Measurements from ENCODE around the gene ZNF385D.

Gene ZNF385D

DNA sequence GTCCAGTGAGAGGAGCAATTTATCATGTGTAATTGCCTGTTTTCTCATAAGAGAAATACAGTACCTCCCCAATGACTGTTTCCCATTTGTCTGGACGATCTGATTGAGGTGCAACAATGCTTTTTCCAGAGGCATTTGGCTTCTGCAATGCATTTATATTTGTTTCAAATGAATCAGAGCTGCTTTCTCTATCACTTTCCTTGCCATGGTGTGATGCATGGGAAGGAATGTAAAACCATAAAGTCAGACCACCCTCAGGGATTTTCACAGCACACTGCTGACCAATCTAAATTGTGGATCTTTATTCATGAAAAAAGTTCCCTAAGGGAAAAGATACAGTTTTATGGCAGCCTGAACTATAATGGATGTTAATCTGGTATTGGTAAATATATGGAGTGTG is 333.0 kb downstream of the ZNF385D start:
- Histone ChIP-seq H3K27ac (ENCODE audit: low read length) (no peak overlapping the region), H4K20me1 (ENCODE audit: insufficient read depth, low read length) (no peaks in the 10 kb centered on the region), H3K4me1 (ENCODE audit: insufficient read depth, low read length) (no peaks in the 10 kb centered on the region), H3K9ac (ENCODE audit: low read depth, low read length) (no peak overlapping the region), H3K4me3 (ENCODE audit: low read depth in 1 of 2, low read length in 2 of 2) (no peak overlapping the region), H3K79me2 (ENCODE audit: insufficient read depth, low read length) (no peaks in the 10 kb centered on the region), H3K27me3 (ENCODE audit: insufficient read depth, low read length, poor library complexity) (no peaks in the 10 kb centered on the region), H3K9me3 (ENCODE audit: insufficient read depth, low read length, severe bottlenecking) (no peaks in the 10 kb centered on the region), H3K36me3 (ENCODE audit: insufficient read depth, low read length) (no peaks in the 10 kb centered on the region), H2AFZ (ENCODE audit: low read depth, low read length) (no peak overlapping the region), H3K4me2 (ENCODE audit: insufficient read depth, low read length) (no peak overlapping the region)
- ATAC-seq (ENCODE audit: insufficient read depth, low read depth) = no peak
- no peak for TF ChIP-seq EZH2 (IDR thresholded peaks at IDR 0.05; ENCODE audit: borderline replicate concordance, low read depth, low read length, severe bottlenecking)
- TF ChIP-seq, protein P1, sequence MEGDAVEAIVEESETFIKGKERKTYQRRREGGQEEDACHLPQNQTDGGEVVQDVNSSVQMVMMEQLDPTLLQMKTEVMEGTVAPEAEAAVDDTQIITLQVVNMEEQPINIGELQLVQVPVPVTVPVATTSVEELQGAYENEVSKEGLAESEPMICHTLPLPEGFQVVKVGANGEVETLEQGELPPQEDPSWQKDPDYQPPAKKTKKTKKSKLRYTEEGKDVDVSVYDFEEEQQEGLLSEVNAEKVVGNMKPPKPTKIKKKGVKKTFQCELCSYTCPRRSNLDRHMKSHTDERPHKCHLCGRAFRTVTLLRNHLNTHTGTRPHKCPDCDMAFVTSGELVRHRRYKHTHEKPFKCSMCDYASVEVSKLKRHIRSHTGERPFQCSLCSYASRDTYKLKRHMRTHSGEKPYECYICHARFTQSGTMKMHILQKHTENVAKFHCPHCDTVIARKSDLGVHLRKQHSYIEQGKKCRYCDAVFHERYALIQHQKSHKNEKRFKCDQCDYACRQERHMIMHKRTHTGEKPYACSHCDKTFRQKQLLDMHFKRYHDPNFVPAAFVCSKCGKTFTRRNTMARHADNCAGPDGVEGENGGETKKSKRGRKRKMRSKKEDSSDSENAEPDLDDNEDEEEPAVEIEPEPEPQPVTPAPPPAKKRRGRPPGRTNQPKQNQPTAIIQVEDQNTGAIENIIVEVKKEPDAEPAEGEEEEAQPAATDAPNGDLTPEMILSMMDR (IDR thresholded peaks at IDR 0.05; ENCODE audit: borderline replicate concordance, extremely low read depth, low read length, poor library complexity, severe bottlenecking) = no peak
- DNase-seq = no peak

- ATAC-seq (ENCODE audit: insufficient read depth, low read depth) = no peak
- no peak for DNase-seq
These were observed 336.5 kb downstream of the ZNF385D start for GRCh38 chr3:21414506-21414905.

GRCh38 chr3:21411058-21411457 is 340.0 kb downstream of the ZNF385D start:
- TF ChIP-seq EZH2 (IDR thresholded peaks at IDR 0.05; ENCODE audit: borderline replicate concordance, low read depth, low read length, severe bottlenecking) = no peak
- TF ChIP-seq, protein P1 (IDR thresholded peaks at IDR 0.05; ENCODE audit: borderline replicate concordance, extremely low read depth, low read length, poor library complexity, severe bottlenecking) = no peak
- no peaks in the 10 kb centered on the region for H3K36me3 ChIP-seq (ENCODE audit: insufficient read depth, low read length)
- no peak overlapping the region for H2AFZ ChIP-seq (ENCODE audit: low read depth, low read length)
- no peak overlapping the region for H3K4me3 ChIP-seq (ENCODE audit: low read depth in 1 of 2, low read length in 2 of 2)
- H3K9ac ChIP-seq (ENCODE audit: low read depth, low read length) = no peak overlapping the region
- no peaks in the 10 kb centered on the region for H3K4me1 ChIP-seq (ENCODE audit: insufficient read depth, low read length)
- no peak overlapping the region for H3K27ac ChIP-seq (ENCODE audit: low read length)
- no peak overlapping the region for H3K4me2 ChIP-seq (ENCODE audit: insufficient read depth, low read length)
- no peaks in the 10 kb centered on the region for H4K20me1 ChIP-seq (ENCODE audit: insufficient read depth, low read length)
- no peaks in the 10 kb centered on the region for H3K9me3 ChIP-seq (ENCODE audit: insufficient read depth, low read length, severe bottlenecking)
- no peaks in the 10 kb centered on the region for H3K79me2 ChIP-seq (ENCODE audit: insufficient read depth, low read length)
- no peak for ATAC-seq (ENCODE audit: insufficient read depth, low read depth)
- H3K27me3 ChIP-seq (ENCODE audit: insufficient read depth, low read length, poor library complexity) = no peaks in the 10 kb centered on the region
- no peak for DNase-seq

More at GRCh38 chr3:21414506-21414905, 336.5 kb downstream of the ZNF385D start:
- H4K20me1 ChIP-seq (ENCODE audit: insufficient read depth, low read length) = no peaks in the 10 kb centered on the region
- no peaks in the 10 kb centered on the region for H3K4me1 ChIP-seq (ENCODE audit: insufficient read depth, low read length)
- H3K4me2 ChIP-seq (ENCODE audit: insufficient read depth, low read length) = no peak overlapping the region
- H3K79me2 ChIP-seq (ENCODE audit: insufficient read depth, low read length) = no peaks in the 10 kb centered on the region
- H2AFZ ChIP-seq (ENCODE audit: low read depth, low read length) = no peak overlapping the region
- no peak overlapping the region for H3K9ac ChIP-seq (ENCODE audit: low read depth, low read length)
- no peak overlapping the region for H3K27ac ChIP-seq (ENCODE audit: low read length)
- H3K9me3 ChIP-seq (ENCODE audit: insufficient read depth, low read length, severe bottlenecking) = no peaks in the 10 kb centered on the region
- H3K36me3 ChIP-seq (ENCODE audit: insufficient read depth, low read length) = no peaks in the 10 kb centered on the region
- no peak for TF ChIP-seq EZH2 (IDR thresholded peaks at IDR 0.05; ENCODE audit: borderline replicate concordance, low read depth, low read length, severe bottlenecking)
- TF ChIP-seq, protein P1 (IDR thresholded peaks at IDR 0.05; ENCODE audit: borderline replicate concordance, extremely low read depth, low read length, poor library complexity, severe bottlenecking) = no peak
- no peaks in the 10 kb centered on the region for H3K27me3 ChIP-seq (ENCODE audit: insufficient read depth, low read length, poor library complexity)
- no peak overlapping the region for H3K4me3 ChIP-seq (ENCODE audit: low read depth in 1 of 2, low read length in 2 of 2)

GRCh38 chr3:21409401-21409800 is 341.6 kb downstream of the ZNF385D start:
- TF ChIP-seq, protein P1 (IDR thresholded peaks at IDR 0.05; ENCODE audit: borderline replicate concordance, extremely low read depth, low read length, poor library complexity, severe bottlenecking) = no peak
- no peak for TF ChIP-seq EZH2 (IDR thresholded peaks at IDR 0.05; ENCODE audit: borderline replicate concordance, low read depth, low read length, severe bottlenecking)
- ATAC-seq (ENCODE audit: insufficient read depth, low read depth) = no peak
- H2AFZ ChIP-seq (ENCODE audit: low read depth, low read length) = no peak overlapping the region
- no peak overlapping the region for H3K4me3 ChIP-seq (ENCODE audit: low read depth in 1 of 2, low read length in 2 of 2)
- H4K20me1 ChIP-seq (ENCODE audit: insufficient read depth, low read length) = no peaks in the 10 kb centered on the region
- no peaks in the 10 kb centered on the region for H3K9me3 ChIP-seq (ENCODE audit: insufficient read depth, low read length, severe bottlenecking)
- H3K27me3 ChIP-seq (ENCODE audit: insufficient read depth, low read length, poor library complexity) = no peaks in the 10 kb centered on the region
- no peaks in the 10 kb centered on the region for H3K36me3 ChIP-seq (ENCODE audit: insufficient read depth, low read length)
- no peak overlapping the region for H3K4me2 ChIP-seq (ENCODE audit: insufficient read depth, low read length)
- no peaks in the 10 kb centered on the region for H3K79me2 ChIP-seq (ENCODE audit: insufficient read depth, low read length)
- no peak overlapping the region for H3K27ac ChIP-seq (ENCODE audit: low read length)
- no peaks in the 10 kb centered on the region for H3K4me1 ChIP-seq (ENCODE audit: insufficient read depth, low read length)
- no peak for DNase-seq
- H3K9ac ChIP-seq (ENCODE audit: low read depth, low read length) = no peak overlapping the region
